ENCODE measurements around the gene STAT5A.

DNA sequence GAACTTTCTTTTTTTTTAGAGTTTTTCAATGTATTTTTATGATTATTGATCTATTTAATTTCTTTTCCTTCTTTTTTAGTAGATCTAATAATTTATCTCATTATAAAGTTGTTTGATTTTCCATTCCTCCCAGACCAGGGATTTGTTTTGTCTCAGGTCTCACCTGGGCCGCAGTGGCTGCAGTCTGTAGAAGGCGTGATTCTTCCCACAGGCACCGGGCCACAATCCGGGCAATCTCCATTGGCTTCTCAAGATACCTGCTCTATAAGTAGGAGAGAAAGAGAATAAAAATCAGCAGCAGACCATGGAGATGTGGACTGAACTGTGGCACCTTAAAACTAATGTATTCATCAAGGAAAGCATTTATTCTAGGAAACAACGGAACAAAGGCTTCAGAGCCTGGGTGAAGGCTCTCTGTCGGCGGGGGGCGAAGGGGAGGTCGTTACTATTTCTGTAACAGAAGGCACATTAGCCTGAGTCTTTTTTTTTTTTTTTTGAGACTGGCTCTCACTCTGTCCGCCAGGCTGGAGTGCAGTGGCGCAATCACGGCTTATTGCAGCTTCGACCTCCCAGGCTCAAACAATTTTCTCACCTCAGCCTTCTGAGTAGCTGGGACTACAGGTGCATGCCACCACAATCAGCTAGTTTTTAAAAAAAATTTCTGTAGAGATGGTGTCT is 57.2 kb downstream of the STAT5A start:
- TF ChIP-seq EZH2 (IDR thresholded peaks at IDR 0.05; ENCODE audit: low read depth, unreplicated experiment) = no peak
- TF ChIP-seq EZH2phosphoT487 (IDR thresholded peaks at IDR 0.05; ENCODE audit: unreplicated experiment) = no peak
- TF ChIP-seq, protein P1, sequence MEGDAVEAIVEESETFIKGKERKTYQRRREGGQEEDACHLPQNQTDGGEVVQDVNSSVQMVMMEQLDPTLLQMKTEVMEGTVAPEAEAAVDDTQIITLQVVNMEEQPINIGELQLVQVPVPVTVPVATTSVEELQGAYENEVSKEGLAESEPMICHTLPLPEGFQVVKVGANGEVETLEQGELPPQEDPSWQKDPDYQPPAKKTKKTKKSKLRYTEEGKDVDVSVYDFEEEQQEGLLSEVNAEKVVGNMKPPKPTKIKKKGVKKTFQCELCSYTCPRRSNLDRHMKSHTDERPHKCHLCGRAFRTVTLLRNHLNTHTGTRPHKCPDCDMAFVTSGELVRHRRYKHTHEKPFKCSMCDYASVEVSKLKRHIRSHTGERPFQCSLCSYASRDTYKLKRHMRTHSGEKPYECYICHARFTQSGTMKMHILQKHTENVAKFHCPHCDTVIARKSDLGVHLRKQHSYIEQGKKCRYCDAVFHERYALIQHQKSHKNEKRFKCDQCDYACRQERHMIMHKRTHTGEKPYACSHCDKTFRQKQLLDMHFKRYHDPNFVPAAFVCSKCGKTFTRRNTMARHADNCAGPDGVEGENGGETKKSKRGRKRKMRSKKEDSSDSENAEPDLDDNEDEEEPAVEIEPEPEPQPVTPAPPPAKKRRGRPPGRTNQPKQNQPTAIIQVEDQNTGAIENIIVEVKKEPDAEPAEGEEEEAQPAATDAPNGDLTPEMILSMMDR (conservative IDR thresholded peaks at IDR 0.05; ENCODE audit: low read depth in 2 of 2) = no peak
- TF ChIP-seq ZNF114 (CRISPR knock-in tag; IDR thresholded peaks at IDR 0.05) = no peak
- TF ChIP-seq POLR2AphosphoS5 (IDR thresholded peaks at IDR 0.05; ENCODE audit: low read depth) = no peak
- no peak for TF ChIP-seq NANOG (IDR thresholded peaks at IDR 0.05; ENCODE audit: borderline replicate concordance)
- TF ChIP-seq JUNB (IDR thresholded peaks at IDR 0.05; ENCODE audit: unreplicated experiment) = no peak

All from GM23338 (cell line).